ENCODE results near the gene MARK3. TPM values are rescaled to one million over a fixed set of nuclear protein-coding genes. Genes with fewer than 3 reads are reported as not detected.

The MARK3 gene
- total and polyA plus RNA-seq, 2 of the 13 experiments (the other 11 are each of a cell fraction or from before 2014, with no cell fraction given), result 47.7 to 56.6 TPM

GRCh38 chr14:103453791-103454190 lies 68.6 kb downstream of the MARK3 start:
- DNase-seq (ENCODE audit: low spot score), result no peak
- no peak overlapping the region for H3K4me3 ChIP-seq (replicated peaks in 1 of 3; ENCODE audit: insufficient read depth in 1 of 3, low read depth in 2 of 3, low read length in 3 of 3)
- no peak for FAIRE-seq
- H3K9me3 ChIP-seq (ENCODE audit: low read length), result no peaks in the 10 kb centered on the region
- H4K20me1 ChIP-seq (ENCODE audit: insufficient read depth, low read length), result no peaks in the 10 kb centered on the region; the same call in 1 of the 2 replicates
- intact Hi-C loops (cut with micrococcal nuclease; ENCODE audit: unreplicated experiment) (no loop called here), in situ Hi-C loops (cut with HindIII; ENCODE audit: extremely low pct_ligation_motif_present, low pct_unique_long_range_greater_than_20kb) (no loop called here)
- TF ChIP-seq HNF1A (IDR thresholded peaks at IDR 0.05; ENCODE audit: low read depth) (no peak), HNF1A (CRISPR knock-in tag; IDR thresholded peaks at IDR 0.05; ENCODE audit: borderline replicate concordance) (no peak), ZNF496 (CRISPR knock-in tag; IDR thresholded peaks at IDR 0.05; ENCODE audit: insufficient replicate concordance) (no peak), E2F5 (CRISPR knock-in tag; conservative IDR thresholded peaks at IDR 0.05) (no peak), YY1 (IDR thresholded peaks at IDR 0.05; ENCODE audit: insufficient read depth, insufficient replicate concordance, low read depth, low read length) (no peak), ZBED4 (CRISPR knock-in tag; IDR thresholded peaks at IDR 0.05; ENCODE audit: borderline replicate concordance) (no peak)
- peaks cover 12% of the 10 kb centered on the region; the same call in 1 of the 2 replicates for H3K4me1 ChIP-seq (ENCODE audit: insufficient read depth, low read length)
- H3K36me3 ChIP-seq (replicated peaks in 1 of 2; ENCODE audit: control insufficient read depth in 1 of 2, insufficient read depth in 2 of 2, low read length in 2 of 2), result peaks cover 6 to 18% of the 10 kb centered on the region in 2 experiments; a peak in 4 of 5 replicates
- no peak overlapping the region for H3K27ac ChIP-seq (ENCODE audit: extremely low read length, insufficient read depth, low read length)
- H3K79me2 ChIP-seq (ENCODE audit: insufficient read depth, low read length), result peaks cover 2% of the 10 kb centered on the region
- no peak for ATAC-seq
- ChIA-PET POLR2A (no interaction called here), CTCF (ENCODE audit: low intra/inter-chr PET ratio, low total read pairs) (no interaction called here)
- H3K9ac ChIP-seq (ENCODE audit: insufficient read depth, low read depth, low read length), result no peak overlapping the region
- H2AFZ ChIP-seq (ENCODE audit: low read length), result no peak overlapping the region
- WGBS (ENCODE audit: low lambda C conversion rate), result 91% methylated on average over 6 of the region's 6 CpGs
- no peak overlapping the region for H3K4me2 ChIP-seq (ENCODE audit: low read depth, low read length)
- BruUV-seq (replicated peaks), result no TSS peak
- no peaks in the 10 kb centered on the region for H3K27me3 ChIP-seq (ENCODE audit: control insufficient read depth in 1 of 2, insufficient read depth in 2 of 2, low read length in 2 of 2)
